ENCODE measurements around the gene EVI5.
"Not testable (repeated sequence)": the region's sequence is repeated elsewhere in the genome, so short reads cannot be mapped to it uniquely, and the experiment has no call there.

Gene EVI5

GRCh38 chr1:92721886-92722285 lies 63.0 kb downstream of the EVI5 start:
- Histone ChIP-seq H3K27me3 (ENCODE audit: insufficient read depth, low read length, poor library complexity) (no peaks in the 10 kb centered on the region), H3K27ac (ENCODE audit: low read length) (no peak overlapping the region), H3K4me1 (ENCODE audit: insufficient read depth, low read length) (no peaks in the 10 kb centered on the region), H3K36me3 (ENCODE audit: insufficient read depth, low read length) (no peaks in the 10 kb centered on the region), H3K4me2 (ENCODE audit: insufficient read depth, low read length) (no peak overlapping the region), H3K79me2 (ENCODE audit: insufficient read depth, low read length) (no peaks in the 10 kb centered on the region), H2AFZ (ENCODE audit: low read depth, low read length) (no peak overlapping the region), H4K20me1 (ENCODE audit: insufficient read depth, low read length) (no peaks in the 10 kb centered on the region), H3K4me3 (ENCODE audit: low read depth in 1 of 2, low read length in 2 of 2) (no peak overlapping the region), H3K9me3 (ENCODE audit: insufficient read depth, low read length, severe bottlenecking) (no peaks in the 10 kb centered on the region), H3K9ac (ENCODE audit: low read depth, low read length) (no peak overlapping the region)
- TF ChIP-seq EZH2 (IDR thresholded peaks at IDR 0.05; ENCODE audit: borderline replicate concordance, low read depth, low read length, severe bottlenecking) (no peak), CTCF (IDR thresholded peaks at IDR 0.05; ENCODE audit: borderline replicate concordance, extremely low read depth, low read length, poor library complexity, severe bottlenecking) (no peak)
- DNase-seq, result no peak
- ATAC-seq (ENCODE audit: insufficient read depth, low read depth), result no peak

- not testable (repeated sequence) for H3K9me3 ChIP-seq (ENCODE audit: insufficient read depth, low read length, severe bottlenecking); H3K4me1 ChIP-seq (ENCODE audit: insufficient read depth, low read length); H2AFZ ChIP-seq (ENCODE audit: low read depth, low read length); H3K79me2 ChIP-seq (ENCODE audit: insufficient read depth, low read length); H3K9ac ChIP-seq (ENCODE audit: low read depth, low read length); H3K27ac ChIP-seq (ENCODE audit: low read length); H4K20me1 ChIP-seq (ENCODE audit: insufficient read depth, low read length); H3K4me2 ChIP-seq (ENCODE audit: insufficient read depth, low read length); ATAC-seq (ENCODE audit: insufficient read depth, low read depth); H3K36me3 ChIP-seq (ENCODE audit: insufficient read depth, low read length); DNase-seq; H3K27me3 ChIP-seq (ENCODE audit: insufficient read depth, low read length, poor library complexity); H3K4me3 ChIP-seq (ENCODE audit: low read depth in 1 of 2, low read length in 2 of 2)
These were observed 63.8 kb downstream of the EVI5 start for GRCh38 chr1:92721157-92721556.

GRCh38 chr1:92715476-92715951 lies 69.4 kb downstream of the EVI5 start:
- H3K4me2 ChIP-seq (ENCODE audit: insufficient read depth, low read length); H4K20me1 ChIP-seq (ENCODE audit: insufficient read depth, low read length); H3K4me3 ChIP-seq (ENCODE audit: low read depth in 1 of 2, low read length in 2 of 2); H3K4me1 ChIP-seq (ENCODE audit: insufficient read depth, low read length); H3K9ac ChIP-seq (ENCODE audit: low read depth, low read length); H3K36me3 ChIP-seq (ENCODE audit: insufficient read depth, low read length); H3K9me3 ChIP-seq (ENCODE audit: insufficient read depth, low read length, severe bottlenecking); H3K79me2 ChIP-seq (ENCODE audit: insufficient read depth, low read length); H3K27me3 ChIP-seq (ENCODE audit: insufficient read depth, low read length, poor library complexity); DNase-seq; ATAC-seq (ENCODE audit: insufficient read depth, low read depth); H3K27ac ChIP-seq (ENCODE audit: low read length); H2AFZ ChIP-seq (ENCODE audit: low read depth, low read length): not testable (repeated sequence)

GRCh38 chr1:92713939-92714338 lies 71.0 kb downstream of the EVI5 start:
- no peak for DNase-seq
- Histone ChIP-seq H3K4me3 (ENCODE audit: low read depth in 1 of 2, low read length in 2 of 2) (no peak overlapping the region), H4K20me1 (ENCODE audit: insufficient read depth, low read length) (no peaks in the 10 kb centered on the region), H3K27ac (ENCODE audit: low read length) (no peak overlapping the region), H3K79me2 (ENCODE audit: insufficient read depth, low read length) (no peaks in the 10 kb centered on the region), H3K36me3 (ENCODE audit: insufficient read depth, low read length) (no peaks in the 10 kb centered on the region), H3K27me3 (ENCODE audit: insufficient read depth, low read length, poor library complexity) (no peaks in the 10 kb centered on the region), H3K4me2 (ENCODE audit: insufficient read depth, low read length) (no peak overlapping the region), H2AFZ (ENCODE audit: low read depth, low read length) (no peak overlapping the region), H3K9ac (ENCODE audit: low read depth, low read length) (no peak overlapping the region), H3K4me1 (ENCODE audit: insufficient read depth, low read length) (no peaks in the 10 kb centered on the region), H3K9me3 (ENCODE audit: insufficient read depth, low read length, severe bottlenecking) (no peaks in the 10 kb centered on the region)
- no peak for TF ChIP-seq EZH2 (IDR thresholded peaks at IDR 0.05; ENCODE audit: borderline replicate concordance, low read depth, low read length, severe bottlenecking)
- TF ChIP-seq CTCF (IDR thresholded peaks at IDR 0.05; ENCODE audit: borderline replicate concordance, extremely low read depth, low read length, poor library complexity, severe bottlenecking), result no peak
- ATAC-seq (ENCODE audit: insufficient read depth, low read depth), result no peak

Measured in DND-41 (cell line).